ENCODE results near the gene SLC5A1. TPM values are rescaled to one million over a fixed set of nuclear protein-coding genes. Genes with fewer than 3 reads are reported as not detected.
A peak's percentile ranks its signal among the peaks of the same experiment; 100 is the strongest.

Gene SLC5A1
- total and polyA plus RNA-seq, 11 donors = 22.1 to 181 (median 103) TPM

GRCh38 chr22:32073262-32073661 lies 30.2 kb downstream of the SLC5A1 start:
- Histone ChIP-seq H3K27me3 (peaks cover 0 to 7% (median 0%) of the 10 kb centered on the region in 9 donors), H3K4me3 (no peak overlapping the region), H3K36me3 (peaks cover 0 to 40% (median 0%) of the 10 kb centered on the region in 9 donors), H3K9me3 (no peaks in the 10 kb centered on the region), H3K27ac (no peak overlapping the region), H3K4me1 (peaks cover 0 to 42% (median 10%) of the 10 kb centered on the region in 12 donors)
- TF ChIP-seq POLR2A (IDR thresholded peaks at IDR 0.05) = no peak
- TF ChIP-seq, protein P1, sequence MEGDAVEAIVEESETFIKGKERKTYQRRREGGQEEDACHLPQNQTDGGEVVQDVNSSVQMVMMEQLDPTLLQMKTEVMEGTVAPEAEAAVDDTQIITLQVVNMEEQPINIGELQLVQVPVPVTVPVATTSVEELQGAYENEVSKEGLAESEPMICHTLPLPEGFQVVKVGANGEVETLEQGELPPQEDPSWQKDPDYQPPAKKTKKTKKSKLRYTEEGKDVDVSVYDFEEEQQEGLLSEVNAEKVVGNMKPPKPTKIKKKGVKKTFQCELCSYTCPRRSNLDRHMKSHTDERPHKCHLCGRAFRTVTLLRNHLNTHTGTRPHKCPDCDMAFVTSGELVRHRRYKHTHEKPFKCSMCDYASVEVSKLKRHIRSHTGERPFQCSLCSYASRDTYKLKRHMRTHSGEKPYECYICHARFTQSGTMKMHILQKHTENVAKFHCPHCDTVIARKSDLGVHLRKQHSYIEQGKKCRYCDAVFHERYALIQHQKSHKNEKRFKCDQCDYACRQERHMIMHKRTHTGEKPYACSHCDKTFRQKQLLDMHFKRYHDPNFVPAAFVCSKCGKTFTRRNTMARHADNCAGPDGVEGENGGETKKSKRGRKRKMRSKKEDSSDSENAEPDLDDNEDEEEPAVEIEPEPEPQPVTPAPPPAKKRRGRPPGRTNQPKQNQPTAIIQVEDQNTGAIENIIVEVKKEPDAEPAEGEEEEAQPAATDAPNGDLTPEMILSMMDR (IDR thresholded peaks at IDR 0.05) = no peak
- ATAC-seq (no peak), DNase-seq (no peak)
- intact Hi-C loops (cut with DNase I) = no loop called here
- WGBS, 4 donors = 80 to 89% (median 87%) methylated on average over 7 of the region's 7 CpGs

DNA sequence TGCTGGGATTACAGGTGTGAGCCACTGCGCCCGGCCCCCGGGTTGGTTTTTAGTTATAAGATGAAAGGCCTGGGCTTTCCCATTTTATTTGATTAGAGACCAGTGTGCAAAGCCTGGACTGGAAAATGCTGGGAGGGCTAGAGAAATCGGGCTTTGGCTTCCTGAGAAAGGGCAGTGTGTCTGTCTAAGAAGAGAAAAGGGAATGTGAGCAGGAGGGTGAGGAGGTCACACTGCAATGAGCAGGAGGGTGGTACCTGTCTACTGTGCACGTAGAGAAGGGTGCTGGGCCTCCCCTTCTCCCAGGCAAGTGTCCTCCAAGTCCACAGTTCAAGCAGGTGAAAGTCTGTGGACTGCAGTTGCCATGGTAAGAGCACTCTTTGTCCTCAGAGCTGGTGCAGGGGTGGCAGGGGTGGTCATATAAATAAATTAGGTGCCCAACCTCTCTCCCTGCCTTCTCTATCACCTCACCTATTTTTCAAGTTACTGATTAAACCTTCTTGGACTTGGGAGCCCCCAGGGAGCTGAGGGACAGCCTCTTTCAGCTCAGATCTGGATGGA lies 30.8 kb downstream of the SLC5A1 start:
- H3K27ac ChIP-seq = no peak overlapping the region
- intact Hi-C loops (cut with DNase I) = no loop called here
- 74 to 81% (median 79%) methylated on average over 5 of the region's 5 CpGs for WGBS, 4 donors
- H3K36me3 ChIP-seq = peaks cover 0 to 33% (median 0%) of the 10 kb centered on the region in 9 donors
- H3K4me1 ChIP-seq = peaks cover 0 to 43% (median 12%) of the 10 kb centered on the region in 12 donors
- TF ChIP-seq POLR2A (IDR thresholded peaks at IDR 0.05) = no peak
- TF ChIP-seq, protein P1 (IDR thresholded peaks at IDR 0.05) = no peak
- H3K9me3 ChIP-seq = no peaks in the 10 kb centered on the region
- peaks cover 0 to 7% (median 0%) of the 10 kb centered on the region in 9 donors for H3K27me3 ChIP-seq
- no peak overlapping the region for H3K4me3 ChIP-seq
- ATAC-seq (no peak), DNase-seq (no peak)

DNA sequence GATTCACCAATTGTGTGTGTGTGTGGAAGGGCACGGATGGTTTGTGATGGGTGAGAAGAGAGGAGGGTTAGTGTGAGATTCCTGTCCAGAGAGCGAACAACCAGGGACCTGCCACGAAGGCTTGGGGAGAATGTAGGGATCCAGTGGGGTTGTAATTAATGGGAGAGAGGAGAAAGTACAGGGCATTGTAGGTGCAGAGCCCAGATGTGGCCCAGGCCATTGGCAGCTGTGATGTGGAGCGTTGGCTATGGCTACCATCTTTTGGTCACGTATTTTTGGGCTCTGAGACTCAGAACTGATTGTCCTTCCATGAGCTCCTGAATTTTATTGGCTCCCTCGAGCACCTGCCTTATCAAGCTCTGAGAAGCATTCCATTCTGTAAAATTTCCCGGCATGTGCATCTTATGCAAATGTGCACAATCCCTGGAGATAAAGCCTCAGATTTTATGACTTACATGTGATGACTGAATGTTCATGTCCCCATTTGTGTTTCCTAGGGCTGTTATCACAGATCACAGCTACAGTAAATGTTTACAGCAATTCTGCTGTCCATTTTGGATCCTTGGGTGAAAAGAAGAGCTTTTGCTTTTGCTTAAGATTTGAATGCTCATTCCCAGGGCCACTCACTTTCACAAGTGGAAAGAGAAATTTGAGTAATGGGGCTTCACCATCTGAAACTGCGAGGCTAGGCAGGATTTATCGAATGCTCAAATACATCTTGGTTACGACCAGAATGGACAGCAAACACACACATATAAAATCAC lies 33.1 kb downstream of the SLC5A1 start:
- Histone ChIP-seq H3K27ac (peak overlapping the region in 1 of 12 donors; percentile 28), H3K4me3 (no peak overlapping the region), H3K36me3 (peaks cover 0 to 22% (median 0%) of the 10 kb centered on the region in 9 donors), H3K4me1 (peaks cover 0 to 53% (median 13%) of the 10 kb centered on the region in 12 donors), H3K27me3 (peaks cover 0 to 7% (median 0%) of the 10 kb centered on the region in 9 donors), H3K9me3 (no peaks in the 10 kb centered on the region)
- TF ChIP-seq, protein P1 (IDR thresholded peaks at IDR 0.05) = no peak
- TF ChIP-seq POLR2A (IDR thresholded peaks at IDR 0.05) = no peak
- WGBS, 4 donors = 55 to 66% (median 60%) methylated on average over 10 of the region's 10 CpGs
- DNase-seq (no peak), ATAC-seq (no peak)
- intact Hi-C loops (cut with DNase I) = loop anchor here in 1 of 10 donors (5.0 kb wide), 1 partner anchor 99 kb away; no protein-coding TSS in a partner anchor

- H3K4me3 ChIP-seq = no peak overlapping the region
- TF ChIP-seq, protein P1 (IDR thresholded peaks at IDR 0.05) = no peak
- no peak for TF ChIP-seq POLR2A (IDR thresholded peaks at IDR 0.05)
- no peaks in the 10 kb centered on the region for H3K9me3 ChIP-seq
- peaks cover 0 to 17% (median 0%) of the 10 kb centered on the region in 9 donors for H3K36me3 ChIP-seq
- WGBS, 4 donors = 13 to 18% (median 16%) methylated on average over 6 of the region's 6 CpGs
- H3K27me3 ChIP-seq = peaks cover 0 to 7% (median 0%) of the 10 kb centered on the region in 9 donors
- no peak for DNase-seq
- ATAC-seq = peak in 2 of 4 donors; percentile 16 to 53
- intact Hi-C loops (cut with DNase I) = loop anchor here in 1 of 10 donors (5.0 kb wide), 1 partner anchor 99 kb away; no protein-coding TSS in a partner anchor
- H3K27ac ChIP-seq = peak overlapping the region in 2 of 12 donors; percentile 11 to 28
- H3K4me1 ChIP-seq = peaks cover 0 to 53% (median 13%) of the 10 kb centered on the region in 12 donors
Measured at GRCh38 chr22:32076761-32077084, 33.7 kb downstream of the SLC5A1 start.
